Daoy (cell line): ENCODE data around the gene PDE3A. TPM values are rescaled to one million over a fixed set of nuclear protein-coding genes. Genes with fewer than 3 reads are reported as not detected.
A peak's percentile ranks its signal among the peaks of the same experiment; 100 is the strongest.
"Not testable (repeated sequence)": the region's sequence is repeated elsewhere in the genome, so short reads cannot be mapped to it uniquely, and the experiment has no call there.

ENCODE experiments used
- DNase-seq: peaks from one replicate; pipeline ENCODE4 v3.0.0-alpha.2; 2015; ENCODE audit warnings: low read depth
- total RNA-seq: library from RNA; depleted of rRNA; stranded (reverse); fragments of >200 nt; shearing (Covaris generic); gene quantifications from 2 replicates; pipeline ENCODE4 v1.2.3, GENCODE V29; 2014; rRNA removed

PDE3A gene
- 0.17 and 0.57 TPM in 2 replicates for total RNA-seq

DNA sequence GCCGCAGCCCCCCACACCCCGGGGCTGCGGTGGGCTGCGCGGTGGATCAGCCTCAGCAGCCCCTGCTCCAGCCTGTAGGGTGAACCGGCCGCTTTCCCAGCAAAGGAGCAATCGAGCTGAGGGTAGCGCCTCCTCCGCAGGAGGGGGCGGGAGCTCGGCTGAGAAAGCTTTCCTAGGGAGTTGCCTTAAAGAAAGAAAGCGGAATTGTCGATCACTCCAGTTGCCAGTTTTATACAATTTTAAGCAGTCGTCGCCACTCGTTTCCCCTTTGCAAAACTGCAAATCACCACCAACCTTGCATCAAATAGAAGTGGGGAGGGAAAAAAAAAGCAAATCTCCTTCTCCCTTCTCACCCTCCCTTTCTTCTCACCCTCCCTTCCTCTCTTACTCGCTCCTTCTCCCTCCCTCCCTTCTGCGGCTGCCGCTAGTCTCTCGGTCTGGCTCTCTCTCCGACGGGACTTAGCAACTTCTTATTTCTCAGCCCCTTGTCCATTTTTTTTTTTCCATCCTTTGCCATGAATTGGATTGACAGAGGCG, at the start of gene PDE3A:
Gene PDE3A (plus strand): TSS at position 424 of the 537 bp plus-strand sequence. CDS start 748 bp downstream, outside the sequence.
- DNase-seq: peak; percentile 75

DNA sequence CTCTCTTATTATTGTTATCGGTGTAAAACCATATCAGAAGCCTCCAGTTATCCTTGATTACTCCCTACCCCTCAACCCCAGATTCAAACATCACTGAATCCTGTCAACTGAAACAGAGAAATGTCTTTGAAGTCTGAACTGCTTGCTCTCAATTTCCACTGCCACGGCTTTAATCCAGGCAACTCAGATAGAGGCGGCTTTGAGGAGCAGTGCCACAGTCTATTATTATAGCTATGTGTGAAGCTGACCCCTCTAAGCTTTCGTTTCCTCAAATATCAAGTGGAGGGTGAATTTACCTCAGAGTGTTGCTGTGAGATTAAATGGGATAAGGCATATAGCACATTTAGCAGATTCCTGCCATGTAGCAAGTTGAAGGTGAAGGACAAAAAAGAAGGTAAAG, 49.0 kb upstream of the PDE3A start:
- DNase-seq: no peak

DNA sequence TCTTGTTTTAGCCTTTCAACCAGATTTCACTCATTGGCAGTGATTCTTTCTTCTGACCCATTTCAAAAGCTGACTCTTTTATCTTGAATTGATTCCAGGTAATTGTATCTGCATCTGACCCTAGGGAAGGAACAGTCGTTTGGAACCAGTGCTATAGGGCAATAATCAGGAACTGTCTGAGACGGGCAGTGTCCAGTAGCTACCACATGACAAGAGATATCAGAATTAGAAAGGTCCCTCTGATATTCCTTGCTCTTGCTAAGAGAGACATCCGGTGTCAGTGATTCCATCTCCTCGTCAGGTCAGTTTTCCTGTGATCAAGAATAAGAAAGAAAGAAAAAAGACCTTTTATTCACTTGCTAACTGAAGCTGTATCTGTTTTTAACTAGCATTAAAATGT, 47.8 kb upstream of the PDE3A start:
- no peak for DNase-seq

DNA sequence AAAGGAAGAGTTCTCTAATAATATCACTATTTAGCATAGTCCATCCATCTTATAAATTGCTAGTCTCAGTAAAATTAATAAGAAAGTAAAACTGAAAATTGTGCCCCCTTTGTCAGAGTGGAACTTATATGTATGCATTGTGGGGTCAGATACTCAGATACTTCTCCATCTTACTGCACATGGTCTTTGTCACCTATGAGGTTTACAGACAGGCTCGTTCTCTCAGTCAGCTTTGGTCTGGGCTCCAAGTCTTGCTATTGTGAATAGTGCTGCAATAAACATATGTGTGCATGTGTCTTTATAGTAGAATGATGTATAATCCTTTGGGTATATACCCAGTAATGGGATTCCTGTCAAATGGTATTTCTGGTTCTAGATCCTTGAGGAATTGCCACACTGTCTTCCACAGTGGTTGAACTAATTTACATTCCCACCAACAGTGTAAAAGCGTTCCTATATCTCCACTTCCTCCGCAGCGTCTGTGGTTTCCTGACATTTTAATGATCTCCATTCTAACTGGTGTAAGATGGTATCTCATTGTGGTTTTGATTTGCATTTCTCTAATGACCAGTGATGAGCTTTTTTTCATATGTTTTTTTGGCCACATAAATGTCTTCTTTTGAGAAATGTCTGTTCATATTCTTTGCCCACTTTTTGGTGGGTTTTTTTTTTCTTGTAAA, 37.4 kb upstream of the PDE3A start:
- not testable (repeated sequence) for DNase-seq

DNA sequence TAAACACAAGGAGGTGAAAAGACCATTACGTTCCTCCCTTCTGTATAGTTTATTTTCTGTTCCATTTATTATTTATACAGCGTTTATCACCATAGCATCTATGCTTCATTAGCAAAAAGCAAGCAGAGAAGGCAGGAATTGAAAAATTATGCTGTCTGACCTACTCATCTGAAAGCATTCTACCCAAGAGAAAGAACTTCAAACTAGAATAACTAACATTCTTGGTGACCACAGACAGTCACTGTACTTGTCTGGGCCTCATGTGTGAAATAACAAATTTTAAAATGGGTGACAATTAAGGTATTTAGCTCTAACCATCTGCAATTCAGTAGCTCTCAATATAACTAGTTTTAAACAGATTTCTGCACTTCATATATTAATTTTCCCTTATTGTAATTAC, 29.3 kb upstream of the PDE3A start:
- DNase-seq: no peak

DNA sequence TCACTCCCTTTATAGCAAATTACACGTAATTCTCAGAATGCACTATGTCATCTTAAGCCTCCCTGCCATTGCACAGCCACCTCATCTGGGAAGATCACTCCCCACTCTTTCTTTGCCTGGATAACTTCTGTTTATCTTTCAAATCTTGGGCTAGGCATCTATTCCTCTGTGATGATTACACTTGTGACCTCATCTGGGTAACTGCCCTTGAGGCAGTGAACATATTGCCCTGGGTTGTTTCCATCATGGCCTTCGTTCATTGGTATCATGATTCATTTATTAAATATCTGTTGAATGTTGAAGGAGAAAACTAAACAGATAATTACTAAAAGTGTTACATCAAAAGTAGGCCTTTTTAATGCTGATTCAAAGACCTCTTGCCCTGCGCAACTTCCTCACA, 26.2 kb upstream of the PDE3A start:
- DNase-seq: no peak

DNA sequence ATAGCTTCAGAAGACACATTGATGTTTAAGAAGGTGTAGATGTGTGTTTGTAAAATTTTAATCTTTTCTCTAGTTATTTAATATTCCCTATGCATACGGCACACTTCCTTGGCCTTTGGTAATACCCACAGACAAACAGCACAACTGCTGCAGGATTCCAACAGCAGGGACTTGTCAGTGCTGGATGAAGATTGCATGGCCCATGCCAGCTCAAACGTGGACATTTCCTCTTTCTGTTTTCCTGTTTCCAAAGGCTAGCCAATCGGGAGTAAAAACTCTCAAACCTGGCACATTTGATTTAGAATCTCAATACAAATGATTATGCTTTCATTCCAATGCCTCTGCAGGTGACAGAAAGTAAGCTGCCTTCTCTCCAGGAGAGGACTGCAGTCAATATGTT, 22.5 kb upstream of the PDE3A start:
- no peak for DNase-seq

DNA sequence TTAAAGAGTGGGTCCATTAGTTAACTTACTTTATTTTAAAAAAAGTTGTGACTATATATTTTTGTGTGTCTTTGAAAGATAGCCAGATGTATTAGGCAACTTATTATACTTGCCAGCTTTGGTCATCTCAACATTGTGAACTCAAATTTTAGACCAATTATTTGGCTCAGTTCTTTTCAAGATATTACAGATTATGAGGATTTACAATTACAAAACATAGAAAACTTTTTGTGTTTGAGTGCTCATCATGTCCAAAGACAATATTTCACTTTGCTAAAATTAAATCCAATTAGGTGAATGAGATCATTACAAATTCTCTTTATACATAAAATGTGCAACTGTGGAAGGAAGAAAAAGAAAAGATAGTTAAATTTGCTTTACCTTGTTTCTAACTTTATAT, 18.3 kb upstream of the PDE3A start:
- no peak for DNase-seq

DNA sequence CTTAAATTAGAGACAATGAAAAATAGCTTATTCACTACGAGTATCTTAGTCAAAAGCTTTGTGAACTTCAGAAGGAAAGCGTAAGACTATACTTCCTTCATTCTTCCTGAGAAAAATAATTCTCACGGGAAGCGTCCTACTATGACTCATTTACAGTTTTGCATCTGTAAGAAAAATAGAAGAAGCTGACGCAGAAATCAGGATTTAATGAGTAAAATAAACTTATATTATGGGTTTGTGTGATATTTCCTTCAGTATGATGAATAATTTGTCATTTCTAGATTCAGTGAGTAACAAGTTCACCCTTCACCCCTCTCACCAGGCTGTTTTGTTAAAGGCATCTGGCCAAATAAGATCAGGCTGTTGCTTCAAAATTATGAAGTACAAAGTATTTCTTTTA, 17.8 kb upstream of the PDE3A start:
- DNase-seq: peak; percentile 14

DNA sequence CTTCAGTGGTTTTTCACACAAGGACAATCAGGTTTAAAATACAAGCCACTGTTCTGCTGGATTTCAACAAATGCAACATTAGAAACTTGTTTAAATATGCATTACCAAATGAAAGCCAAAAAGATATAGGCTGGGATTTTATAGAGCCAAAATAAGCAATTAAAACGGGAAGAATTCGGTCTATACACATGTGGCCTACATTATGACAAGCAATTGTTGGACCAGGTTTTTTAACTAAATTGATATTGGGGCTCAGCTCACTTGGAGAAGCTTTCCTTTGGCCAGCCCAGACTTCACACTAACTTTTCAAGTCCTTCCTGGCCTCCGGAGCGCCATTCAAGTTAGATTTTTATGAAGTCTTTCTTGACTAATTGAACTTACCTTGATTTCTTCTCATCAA, 16.9 kb upstream of the PDE3A start:
- no peak for DNase-seq

DNA sequence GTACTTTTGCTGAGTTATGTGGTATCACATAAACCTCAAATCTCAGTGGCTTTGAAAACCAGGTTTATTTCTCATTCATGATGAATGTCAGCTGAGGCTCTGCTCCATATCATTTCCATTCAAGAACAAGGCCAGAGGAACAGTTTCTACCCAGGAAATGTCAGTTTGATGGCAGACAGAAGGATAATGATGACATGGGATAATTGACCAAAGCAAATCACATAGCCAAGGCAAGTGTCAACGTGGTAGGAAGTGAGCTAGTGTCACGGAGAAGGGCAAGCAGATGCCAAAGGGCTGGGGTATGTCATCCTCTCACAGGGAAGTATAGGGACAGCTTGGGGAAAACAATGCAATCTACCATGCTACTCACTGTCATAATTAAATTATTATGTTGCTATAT, 12.3 kb upstream of the PDE3A start:
- DNase-seq: no peak

DNA sequence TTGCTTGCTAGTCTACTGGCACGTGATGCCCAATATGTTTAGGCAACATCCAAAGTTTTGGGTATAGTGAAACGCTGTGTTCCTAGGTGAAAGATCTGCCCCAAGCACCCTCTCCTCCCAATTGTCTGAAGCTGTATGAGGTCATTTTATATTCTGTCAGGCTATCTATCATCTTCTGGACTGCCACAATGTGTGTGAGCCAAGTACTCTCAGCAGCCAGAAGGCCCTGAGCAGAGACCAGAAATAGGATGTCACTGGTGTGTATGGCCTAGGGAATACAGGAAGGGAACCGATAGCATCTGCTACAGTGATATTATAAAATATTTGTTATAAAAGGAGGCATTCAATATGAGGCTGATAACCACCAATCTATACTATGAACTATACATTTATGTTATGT, 7.9 kb upstream of the PDE3A start:
- DNase-seq: no peak

DNA sequence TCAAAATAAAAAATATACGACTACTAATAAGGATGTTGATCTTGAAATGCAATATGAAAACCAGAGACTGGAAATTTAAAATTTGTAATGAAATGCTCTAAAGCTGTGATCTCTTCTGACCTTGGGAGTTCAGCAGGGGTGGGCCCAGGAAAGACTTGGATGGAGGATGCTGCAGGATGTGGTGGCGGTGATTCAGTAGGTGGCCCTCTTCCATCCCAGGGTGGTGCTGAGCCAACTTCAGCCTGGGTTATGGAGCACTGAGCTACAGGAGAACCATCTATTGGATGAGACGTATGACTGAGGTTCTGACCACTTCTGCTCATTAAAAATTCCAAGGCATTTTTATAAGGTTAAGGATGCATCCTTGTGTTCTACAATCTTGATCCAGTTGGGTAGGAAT, 6.9 kb upstream of the PDE3A start:
- no peak for DNase-seq

DNA sequence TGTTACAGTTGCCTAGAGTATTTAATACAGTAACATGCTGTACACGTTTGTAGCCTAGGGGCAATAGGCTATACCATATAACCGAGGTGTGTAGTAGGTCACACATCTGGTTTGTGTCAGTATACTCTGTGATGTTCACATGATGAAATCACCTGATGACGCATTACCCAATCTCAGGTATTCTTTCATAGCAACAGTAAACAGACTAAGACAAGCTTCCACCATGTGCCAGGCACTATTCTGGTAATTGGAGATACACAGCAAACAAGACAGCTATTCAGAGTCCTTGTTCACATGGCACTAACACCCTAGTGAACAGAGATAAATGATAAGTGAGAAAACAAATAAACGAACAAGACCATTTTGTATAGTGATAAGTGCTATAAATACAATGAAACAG, 3.8 kb upstream of the PDE3A start:
- DNase-seq: no peak

DNA sequence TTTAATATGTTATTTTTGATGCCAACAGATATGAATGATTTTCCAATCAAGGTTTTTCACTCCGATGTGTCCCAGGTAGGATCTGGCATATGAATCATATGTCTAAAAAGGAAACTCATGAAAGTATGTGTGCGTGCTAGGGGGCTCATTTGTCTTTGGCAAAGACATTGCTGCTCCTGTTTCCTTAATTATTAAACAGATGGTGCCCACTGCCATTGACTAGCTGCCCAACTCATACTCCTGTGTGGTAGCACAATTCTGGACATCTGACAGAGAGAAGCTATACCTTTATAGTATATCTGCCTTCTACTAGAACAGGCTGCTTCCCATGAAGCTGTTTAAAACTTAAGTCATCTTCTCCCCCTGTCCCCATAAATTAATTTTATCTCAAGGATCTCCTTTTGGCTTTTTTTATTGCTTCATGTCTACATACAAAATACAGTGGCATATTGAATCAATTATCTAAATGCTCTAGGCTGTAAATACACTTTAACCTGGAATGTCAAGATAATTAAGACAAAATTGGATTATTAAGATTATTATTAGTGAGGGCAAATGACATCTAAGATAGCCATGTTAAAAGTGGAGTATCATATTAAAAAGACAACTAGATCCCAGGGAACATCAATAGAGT, 1.4 kb upstream of the PDE3A start:
- DNase-seq: no peak

DNA sequence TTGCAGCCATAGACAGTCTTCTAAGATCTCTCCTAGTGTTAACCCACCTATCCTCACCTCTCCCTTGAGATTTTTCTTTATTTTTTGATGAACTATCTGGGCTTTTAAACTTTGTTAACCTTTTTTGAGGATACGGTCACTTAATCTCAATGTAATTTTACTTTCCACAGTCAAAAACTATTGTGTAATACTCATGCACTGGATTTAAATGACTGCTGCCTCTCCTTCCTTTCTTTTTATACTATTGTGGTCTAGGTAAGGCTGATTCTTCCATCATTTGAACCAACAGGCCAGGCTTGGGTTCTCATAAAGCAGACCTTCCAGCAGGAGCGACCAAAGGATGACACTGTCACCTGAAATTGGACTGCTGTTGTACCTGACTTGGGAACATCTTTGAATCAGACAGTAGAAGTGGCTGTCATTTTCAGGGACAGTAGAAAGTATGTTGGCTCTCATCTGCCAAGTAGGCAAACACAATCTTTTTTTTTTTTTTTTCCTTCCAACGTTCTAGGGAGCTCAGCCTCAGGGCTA, 689 bp upstream of the PDE3A start:
- no peak for DNase-seq

DNA sequence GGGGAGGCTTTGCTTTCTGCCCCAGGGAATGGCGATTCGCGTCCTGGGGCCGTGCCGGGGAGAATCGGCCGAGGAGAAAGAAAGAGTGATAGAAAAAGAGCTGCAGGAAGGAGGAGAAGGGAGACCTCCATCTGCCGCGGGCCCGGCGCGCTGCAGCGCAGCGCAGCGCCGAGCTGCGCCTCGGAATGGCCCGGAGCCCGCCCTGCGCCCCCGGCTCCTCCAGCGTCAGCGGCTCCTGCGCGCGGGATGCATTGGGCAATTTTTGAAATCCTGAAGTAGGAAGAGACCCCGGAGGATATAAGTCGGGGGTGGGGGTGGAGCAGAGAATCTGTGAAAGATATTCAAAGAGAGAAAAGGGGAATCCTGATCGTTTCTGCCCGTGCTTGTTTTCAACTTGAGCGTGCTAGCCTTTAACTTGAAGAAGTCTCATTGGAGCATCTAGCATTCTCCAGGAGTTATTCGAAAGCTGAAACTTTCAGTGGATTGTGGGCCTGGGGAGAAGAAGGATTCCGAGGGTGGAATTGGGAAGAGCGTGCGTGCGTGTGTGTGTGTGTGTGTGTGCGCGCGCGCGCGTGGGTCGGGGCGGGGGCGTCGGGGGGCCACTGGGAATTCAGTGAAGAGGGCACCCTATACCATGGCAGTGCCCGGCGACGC, 441 bp downstream of the PDE3A start:
- DNase-seq: peak; percentile 58

DNA sequence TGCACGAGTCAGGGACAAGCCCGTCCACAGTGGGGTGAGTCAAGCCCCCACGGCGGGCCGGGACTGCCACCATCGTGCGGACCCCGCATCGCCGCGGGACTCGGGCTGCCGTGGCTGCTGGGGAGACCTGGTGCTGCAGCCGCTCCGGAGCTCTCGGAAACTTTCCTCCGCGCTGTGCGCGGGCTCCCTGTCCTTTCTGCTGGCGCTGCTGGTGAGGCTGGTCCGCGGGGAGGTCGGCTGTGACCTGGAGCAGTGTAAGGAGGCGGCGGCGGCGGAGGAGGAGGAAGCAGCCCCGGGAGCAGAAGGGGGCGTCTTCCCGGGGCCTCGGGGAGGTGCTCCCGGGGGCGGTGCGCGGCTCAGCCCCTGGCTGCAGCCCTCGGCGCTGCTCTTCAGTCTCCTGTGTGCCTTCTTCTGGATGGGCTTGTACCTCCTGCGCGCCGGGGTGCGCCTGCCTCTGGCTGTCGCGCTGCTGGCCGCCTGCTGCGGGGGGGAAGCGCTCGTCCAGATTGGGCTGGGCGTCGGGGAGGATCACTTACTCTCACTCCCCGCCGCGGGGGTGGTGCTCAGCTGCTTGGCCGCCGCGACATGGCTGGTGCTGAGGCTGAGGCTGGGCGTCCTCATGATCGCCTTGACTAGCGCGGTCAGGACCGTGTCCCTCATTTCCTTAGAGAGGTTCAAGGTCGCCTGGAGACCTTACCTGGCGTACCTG, 1.1 kb downstream of the PDE3A start:
- peak; percentile 54 for DNase-seq

DNA sequence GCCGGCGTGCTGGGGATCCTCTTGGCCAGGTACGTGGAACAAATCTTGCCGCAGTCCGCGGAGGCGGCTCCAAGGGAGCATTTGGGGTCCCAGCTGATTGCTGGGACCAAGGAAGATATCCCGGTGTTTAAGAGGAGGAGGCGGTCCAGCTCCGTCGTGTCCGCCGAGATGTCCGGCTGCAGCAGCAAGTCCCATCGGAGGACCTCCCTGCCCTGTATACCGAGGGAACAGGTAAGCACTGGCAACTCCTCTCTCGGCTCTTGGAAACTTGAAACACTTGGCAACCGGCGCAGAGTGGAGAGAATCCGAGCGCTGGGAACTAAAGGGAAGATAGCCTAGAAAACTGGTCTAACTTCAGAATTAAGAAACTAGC, 1.7 kb downstream of the PDE3A start:
- no peak for DNase-seq

DNA sequence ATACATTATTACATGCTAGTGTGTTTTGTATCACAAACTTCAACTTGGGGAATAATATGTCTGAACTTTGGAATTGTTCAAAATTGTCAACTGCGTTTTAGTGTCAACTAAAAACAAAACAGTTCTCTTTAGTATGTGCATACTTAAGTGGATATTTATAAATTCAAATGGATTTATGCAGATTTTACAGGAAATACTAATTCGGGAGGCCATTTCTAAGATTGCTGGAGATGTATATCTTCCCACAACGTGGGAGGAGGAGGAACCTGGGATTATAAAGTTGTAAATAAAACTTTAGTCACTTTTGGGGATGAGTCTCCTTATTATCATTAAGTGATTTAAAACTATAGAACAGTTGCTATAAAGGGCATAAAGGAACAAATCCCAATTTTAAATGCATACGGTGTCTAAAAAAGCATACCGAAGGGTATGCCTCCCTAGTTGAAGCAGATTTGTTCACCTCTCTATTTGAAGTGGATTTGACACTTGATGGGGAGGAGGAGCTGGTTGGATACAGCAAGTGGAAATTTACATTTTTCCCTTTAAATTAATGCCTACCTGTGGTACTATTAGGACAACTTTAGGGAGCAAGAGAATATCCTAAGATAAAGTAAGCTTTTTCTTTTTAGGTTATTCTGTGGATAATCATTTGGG, 2.7 kb downstream of the PDE3A start:
- DNase-seq: no peak

DNA sequence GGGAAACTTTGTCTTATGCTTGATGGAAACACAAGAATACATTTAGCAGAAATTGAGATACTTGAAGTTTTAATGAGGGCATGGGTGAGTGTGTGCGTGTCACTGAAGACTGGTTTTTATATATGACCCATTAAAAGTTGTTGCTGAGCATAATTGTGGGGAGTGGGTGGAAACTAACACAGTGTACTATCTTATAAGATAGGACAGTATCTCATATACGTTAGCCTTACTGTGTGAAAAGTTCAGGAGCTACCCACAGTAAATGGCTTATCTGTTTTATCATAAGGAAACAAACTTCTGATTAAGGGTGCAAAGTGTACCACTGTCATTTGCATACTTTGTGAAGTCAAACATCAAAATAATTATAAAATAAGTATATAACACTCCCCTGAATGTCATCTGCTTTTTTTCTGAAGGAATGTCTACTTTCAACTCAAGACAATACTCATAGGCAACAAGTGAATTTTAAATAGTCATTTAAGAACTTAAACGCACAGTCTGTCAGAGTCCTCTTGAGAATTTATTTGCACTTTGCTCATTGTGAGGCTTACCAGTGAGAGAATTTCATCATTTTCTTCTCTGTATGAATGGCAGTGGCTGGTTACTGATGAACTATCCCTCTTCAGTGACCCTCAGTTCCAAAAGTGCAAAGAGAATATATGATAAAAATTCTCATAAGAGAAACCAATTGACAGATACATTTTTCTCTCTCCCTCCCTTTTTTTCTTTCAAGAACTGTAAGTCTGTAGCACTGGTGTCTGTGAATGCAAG, 4.2 kb downstream of the PDE3A start:
- no peak for DNase-seq
